Spleen (tissue), 7 donors: ENCODE measurements around the gene EGFLAM.

ENCODE experiments used
- CTCF ChIP-seq, 11 experiments: fragments of 200-600 bp in 7 of 11; fragments of 450-650 bp in 4 of 11; sonication (generic) in 4 of 11; IDR thresholded peaks in 8 of 11; conservative IDR thresholded peaks in 3 of 11; 1 replicate in 7 of 11; 2 replicates in 4 of 11; pipeline versions ENCODE4 v1.4.0 to v1.8.0; 2016 to 2021; ENCODE audit warnings: antibody characterized with exemption in 11 of 11, inconsistent platforms in 4 of 11, mild to moderate bottlenecking in 1 of 11
- POLR2A ChIP-seq, 3 donors: fragments of 450-650 bp; IDR thresholded peaks; one replicate each; pipeline ENCODE4 v1.5.1; 2017; ENCODE audit warnings: antibody characterized with exemption in 3 of 3, mild to moderate bottlenecking in 1 of 3
- donor health status: DM: no; HTN: no; CAD: no; lungs with moderate emphysema.
- donor health status: DM: no; HTN: no; CAD: no.
- donor health status: DM: no; HTN: no; CAD: no.

GRCh38 chr5:38317868-38318267, 59.5 kb downstream of the EGFLAM start:
- TF ChIP-seq CTCF (IDR thresholded peaks at IDR 0.05 in 8 of 11, conservative IDR thresholded peaks at IDR 0.05 in 3 of 11) = no peak
- no peak for TF ChIP-seq POLR2A (IDR thresholded peaks at IDR 0.05)
